ENCODE measurements around the gene RAB3IL1.

GRCh38 chr11:61904539-61905048 lies 12.8 kb downstream of the RAB3IL1 start:
- no peak for TF ChIP-seq CTCF (IDR thresholded peaks at IDR 0.05)
- TF ChIP-seq POLR2A (IDR thresholded peaks at IDR 0.05): no peak
- no peak for TF ChIP-seq POLR2AphosphoS5 (IDR thresholded peaks at IDR 0.05)
- TF ChIP-seq EP300 (IDR thresholded peaks at IDR 0.05): no peak
